ENCODE data around the gene PCYT1A.

Gene PCYT1A

GRCh38 chr3:196181127-196181546, 106.4 kb downstream of the PCYT1A start:
- peaks cover 41% of the 10 kb centered on the region for H3K4me1 Mint-ChIP-seq

GRCh38 chr3:196180346-196180745, 107.2 kb downstream of the PCYT1A start:
- Mint-ChIP-seq H3K27me3 (no peaks in the 10 kb centered on the region), H3K4me1 (peaks cover 41% of the 10 kb centered on the region), H3K36me3 (no peaks in the 10 kb centered on the region), H3K4me3 (peak overlapping the region; percentile 75), H3K27ac (peak overlapping the region; percentile 97), H3K9me3 (no peaks in the 10 kb centered on the region)
- ATAC-seq: no peak

More at GRCh38 chr3:196181127-196181546, 106.4 kb downstream of the PCYT1A start:
- H3K36me3 Mint-ChIP-seq: no peaks in the 10 kb centered on the region
- peak overlapping the region; percentile 97 for H3K27ac Mint-ChIP-seq
- no peaks in the 10 kb centered on the region for H3K9me3 Mint-ChIP-seq
- no peak overlapping the region for H3K4me3 Mint-ChIP-seq
- no peak for ATAC-seq
- H3K27me3 Mint-ChIP-seq: no peaks in the 10 kb centered on the region

Data from stimulated activated memory B cell treated with anti-CD40 and anti-IgM and Interleukin-4, amounts not matched to agents 10 μg/mL and 1 μg/mL and 100 μg/mL, for 72 hours (primary cell).